ENCODE results near the gene WDTC1.

WDTC1 gene

DNA sequence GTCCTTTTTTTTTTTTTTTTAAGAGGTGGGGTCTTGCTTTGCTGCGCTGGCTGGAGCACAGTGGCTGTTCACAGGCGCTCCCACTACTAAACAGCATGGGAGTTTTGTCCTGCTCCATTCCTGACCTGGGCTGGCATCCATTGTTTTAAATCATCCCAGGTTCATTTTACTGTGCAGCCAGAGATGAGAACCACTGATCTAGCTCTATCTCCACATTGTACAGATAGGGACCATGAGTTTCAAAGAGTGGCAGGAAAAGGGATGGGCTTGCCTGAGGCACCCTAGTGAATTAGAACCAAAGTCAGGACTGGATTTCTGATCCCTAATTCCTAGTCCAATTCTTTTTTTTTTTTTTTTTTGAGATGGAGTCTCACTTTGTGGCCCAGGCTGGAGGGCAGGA lies 80.3 kb downstream of the WDTC1 start:
- H3K4me3 ChIP-seq (replicated peaks; ENCODE audit: low read depth, low read length), result no peak overlapping the region
- no peak for DNase-seq (ENCODE audit: low read depth)
- TF ChIP-seq, protein P1, sequence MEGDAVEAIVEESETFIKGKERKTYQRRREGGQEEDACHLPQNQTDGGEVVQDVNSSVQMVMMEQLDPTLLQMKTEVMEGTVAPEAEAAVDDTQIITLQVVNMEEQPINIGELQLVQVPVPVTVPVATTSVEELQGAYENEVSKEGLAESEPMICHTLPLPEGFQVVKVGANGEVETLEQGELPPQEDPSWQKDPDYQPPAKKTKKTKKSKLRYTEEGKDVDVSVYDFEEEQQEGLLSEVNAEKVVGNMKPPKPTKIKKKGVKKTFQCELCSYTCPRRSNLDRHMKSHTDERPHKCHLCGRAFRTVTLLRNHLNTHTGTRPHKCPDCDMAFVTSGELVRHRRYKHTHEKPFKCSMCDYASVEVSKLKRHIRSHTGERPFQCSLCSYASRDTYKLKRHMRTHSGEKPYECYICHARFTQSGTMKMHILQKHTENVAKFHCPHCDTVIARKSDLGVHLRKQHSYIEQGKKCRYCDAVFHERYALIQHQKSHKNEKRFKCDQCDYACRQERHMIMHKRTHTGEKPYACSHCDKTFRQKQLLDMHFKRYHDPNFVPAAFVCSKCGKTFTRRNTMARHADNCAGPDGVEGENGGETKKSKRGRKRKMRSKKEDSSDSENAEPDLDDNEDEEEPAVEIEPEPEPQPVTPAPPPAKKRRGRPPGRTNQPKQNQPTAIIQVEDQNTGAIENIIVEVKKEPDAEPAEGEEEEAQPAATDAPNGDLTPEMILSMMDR (IDR thresholded peaks at IDR 0.05; ENCODE audit: low read length, missing control alignments), result no peak

- DNase-seq (ENCODE audit: low read depth), result no peak
- no peak overlapping the region for H3K4me3 ChIP-seq (replicated peaks; ENCODE audit: low read depth, low read length)
- TF ChIP-seq, protein P1 (IDR thresholded peaks at IDR 0.05; ENCODE audit: low read length, missing control alignments), result no peak
Observed at GRCh38 chr1:27316860-27317259, 82.4 kb downstream of the WDTC1 start.

- no peak for DNase-seq (ENCODE audit: low read depth)
- TF ChIP-seq, protein P1 (IDR thresholded peaks at IDR 0.05; ENCODE audit: low read length, missing control alignments), result no peak
- no peak overlapping the region for H3K4me3 ChIP-seq (replicated peaks; ENCODE audit: low read depth, low read length)
Observed at GRCh38 chr1:27318136-27318535, 83.7 kb downstream of the WDTC1 start.

DNA sequence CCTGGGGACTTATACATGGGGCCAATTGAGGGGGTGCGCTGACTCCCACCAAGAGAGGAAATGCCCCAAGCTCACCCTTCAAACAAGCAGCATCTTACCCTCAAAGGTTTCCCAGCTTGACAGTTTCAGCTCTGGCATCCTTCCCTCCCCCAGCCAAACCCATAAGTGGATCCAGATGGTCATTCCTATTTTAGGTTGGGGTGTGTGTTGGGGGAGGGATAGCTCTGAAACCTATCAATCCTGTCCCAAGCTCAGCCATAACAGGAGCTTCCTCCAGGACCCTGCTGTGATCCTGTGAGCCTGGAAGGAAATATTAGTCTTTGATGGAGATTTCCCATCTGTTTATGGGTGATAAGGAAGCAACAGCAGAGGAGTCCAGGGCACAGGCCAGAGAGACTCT lies 84.2 kb downstream of the WDTC1 start:
- TF ChIP-seq, protein P1 (IDR thresholded peaks at IDR 0.05; ENCODE audit: low read length, missing control alignments), result no peak
- no peak for DNase-seq (ENCODE audit: low read depth)
- H3K4me3 ChIP-seq (replicated peaks; ENCODE audit: low read depth, low read length), result no peak overlapping the region

DNA sequence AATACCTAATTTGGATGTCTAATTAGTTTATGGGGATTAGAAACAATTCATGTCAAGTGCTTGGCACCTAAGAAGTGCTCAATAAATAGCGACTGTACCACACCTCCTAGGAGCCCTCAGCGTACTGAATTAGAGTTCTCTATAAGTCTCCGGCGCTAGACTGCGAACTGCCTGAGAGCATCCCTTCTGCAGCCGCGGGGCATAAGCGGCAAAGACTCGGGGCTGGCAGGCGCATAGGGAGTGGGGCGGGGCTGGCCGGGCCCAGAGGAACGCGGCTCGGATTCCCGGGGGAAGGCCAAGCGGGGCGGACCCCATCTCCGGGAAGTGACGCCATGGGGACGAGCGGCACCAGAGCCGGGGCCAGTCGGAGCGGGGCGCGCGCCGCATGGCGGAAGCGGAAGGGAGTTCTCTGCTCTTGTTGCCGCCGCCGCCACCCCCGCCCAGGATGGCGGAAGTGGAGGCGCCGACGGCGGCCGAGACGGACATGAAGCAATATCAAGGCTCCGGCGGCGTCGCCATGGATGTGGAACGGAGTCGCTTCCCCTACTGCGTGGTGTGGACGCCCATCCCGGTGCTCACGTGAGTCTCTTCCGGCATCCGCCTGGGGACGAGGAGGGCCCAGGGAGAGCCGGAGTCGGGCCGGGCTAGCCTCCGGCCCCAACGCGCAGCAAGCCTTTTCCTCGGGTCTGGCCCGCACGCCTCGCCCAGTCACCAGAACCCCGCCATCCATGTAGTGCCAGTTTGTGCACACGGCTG lies 87.6 kb downstream of the WDTC1 start, which contains the start of gene TMEM222:
Gene TMEM222, plus strand, starts transcription at position 351 of the 756 bp plus-strand sequence. Its CDS starts 35 bp downstream, at position 386.
- DNase-seq (ENCODE audit: low read depth), result peak; percentile 98
- TF ChIP-seq, protein P1 (IDR thresholded peaks at IDR 0.05; ENCODE audit: low read length, missing control alignments), result no peak

DNA sequence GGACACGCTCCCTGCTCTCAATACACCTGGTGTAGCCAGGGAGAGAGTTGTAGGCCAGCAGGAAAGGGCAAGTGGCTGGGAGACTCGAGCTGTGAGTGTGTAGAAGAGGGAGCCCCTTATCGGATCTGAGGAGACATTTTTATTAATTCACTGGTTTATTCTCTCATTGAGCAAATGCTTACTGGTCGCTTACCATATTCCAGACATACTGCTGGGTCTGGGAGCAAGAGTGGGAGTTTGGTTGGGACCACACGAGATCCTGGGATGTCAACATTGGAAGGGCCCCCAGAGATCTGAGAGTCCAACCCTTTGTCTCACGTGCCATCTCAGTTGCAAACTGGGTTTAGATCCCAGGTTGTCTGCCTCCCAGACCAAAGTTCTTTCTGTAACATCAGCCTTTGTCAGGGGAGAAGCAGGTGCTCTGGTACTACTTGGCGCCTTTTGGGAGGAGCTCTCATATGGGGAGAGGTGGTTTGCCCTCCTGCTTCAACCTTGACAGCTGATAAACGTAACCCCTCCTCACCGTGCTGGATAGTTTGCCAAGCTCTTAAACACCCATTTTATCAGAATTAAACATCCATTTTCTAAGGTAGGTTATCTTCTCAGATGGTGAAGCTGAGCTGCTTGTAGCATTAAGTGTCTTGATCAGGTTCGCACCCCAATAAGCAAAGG lies 88.3 kb downstream of the WDTC1 start:
- peak overlapping the region; percentile 100 for H3K4me3 ChIP-seq (replicated peaks; ENCODE audit: low read depth, low read length)
- DNase-seq (ENCODE audit: low read depth), result no peak
- TF ChIP-seq, protein P1 (IDR thresholded peaks at IDR 0.05; ENCODE audit: low read length, missing control alignments), result no peak

More for the DNA sequence above, 87.6 kb downstream of the WDTC1 start, which contains the start of gene TMEM222:
- H3K4me3 ChIP-seq (replicated peaks; ENCODE audit: low read depth, low read length), result peak within 1 kb of the TSS; percentile 100
